Measurements from ENCODE around the gene LAMA1. TPM values are rescaled to one million over a fixed set of nuclear protein-coding genes. Genes with fewer than 3 reads are reported as not detected.

LAMA1 gene
- total RNA-seq, 3 donors from 2014 or later, result 2.7 to 20.8 (median 6.1) TPM

GRCh38 chr18:7071600-7071999 lies 46.0 kb downstream of the LAMA1 start:
- no peak for ATAC-seq

GRCh38 chr18:7070466-7070865 lies 47.1 kb downstream of the LAMA1 start:
- TF ChIP-seq CTCF (IDR thresholded peaks at IDR 0.05), result no peak
- no peaks in the 10 kb centered on the region for H3K36me3 ChIP-seq (ENCODE audit: low read depth)
- no peaks in the 10 kb centered on the region for H3K4me1 ChIP-seq (ENCODE audit: low read depth)
- ATAC-seq (no peak), DNase-seq (no peak)
- intact Hi-C loops (cut with DNase I, micrococcal nuclease), result no loop called here
- H3K9me3 ChIP-seq, result no peaks in the 10 kb centered on the region
- H3K4me3 ChIP-seq, result no peak overlapping the region

More at GRCh38 chr18:7071600-7071999, 46.0 kb downstream of the LAMA1 start:
- Histone ChIP-seq H3K4me1 (ENCODE audit: low read depth) (no peaks in the 10 kb centered on the region), H3K9me3 (no peaks in the 10 kb centered on the region), H3K4me3 (no peak overlapping the region), H3K36me3 (ENCODE audit: low read depth) (no peaks in the 10 kb centered on the region)
- DNase-seq, result no peak
- no peak for TF ChIP-seq CTCF (IDR thresholded peaks at IDR 0.05)
- intact Hi-C loops (cut with DNase I, micrococcal nuclease), result no loop called here

GRCh38 chr18:7068871-7069590 lies 48.6 kb downstream of the LAMA1 start:
- Histone ChIP-seq H3K4me3 (no peak overlapping the region), H3K36me3 (ENCODE audit: low read depth) (no peaks in the 10 kb centered on the region), H3K9me3 (no peaks in the 10 kb centered on the region), H3K4me1 (ENCODE audit: low read depth) (no peaks in the 10 kb centered on the region)
- ATAC-seq (no peak), DNase-seq (no peak)
- no peak for TF ChIP-seq CTCF (IDR thresholded peaks at IDR 0.05)
- intact Hi-C loops (cut with DNase I, micrococcal nuclease), result no loop called here

GRCh38 chr18:7066965-7067555 lies 50.5 kb downstream of the LAMA1 start:
- DNase-seq, result no peak
- no peak for ATAC-seq
- no peaks in the 10 kb centered on the region for H3K9me3 ChIP-seq
- no peaks in the 10 kb centered on the region for H3K36me3 ChIP-seq (ENCODE audit: low read depth)
- intact Hi-C loops (cut with DNase I, micrococcal nuclease), result no loop called here
- TF ChIP-seq CTCF (IDR thresholded peaks at IDR 0.05), result no peak
- H3K4me1 ChIP-seq (ENCODE audit: low read depth), result no peaks in the 10 kb centered on the region
- H3K4me3 ChIP-seq, result no peak overlapping the region

- TF ChIP-seq CTCF (IDR thresholded peaks at IDR 0.05), result no peak
- H3K36me3 ChIP-seq (ENCODE audit: low read depth), result no peaks in the 10 kb centered on the region
- ATAC-seq, result no peak
- H3K4me1 ChIP-seq (ENCODE audit: low read depth), result no peaks in the 10 kb centered on the region
- no peak for DNase-seq
- no peaks in the 10 kb centered on the region for H3K9me3 ChIP-seq
- intact Hi-C loops (cut with DNase I, micrococcal nuclease), result no loop called here
- no peak overlapping the region for H3K4me3 ChIP-seq
Observed at GRCh38 chr18:7065736-7066135, 51.9 kb downstream of the LAMA1 start.
